ENCODE results near the gene DUOXA1.
"Not testable (repeated sequence)": the region's sequence is repeated elsewhere in the genome, so short reads cannot be mapped to it uniquely, and the experiment has no call there.

DUOXA1 gene

GRCh38 chr15:45089712-45090373 is 39.8 kb downstream of the DUOXA1 start:
- no peak for DNase-seq (ENCODE audit: low spot score)

DNA sequence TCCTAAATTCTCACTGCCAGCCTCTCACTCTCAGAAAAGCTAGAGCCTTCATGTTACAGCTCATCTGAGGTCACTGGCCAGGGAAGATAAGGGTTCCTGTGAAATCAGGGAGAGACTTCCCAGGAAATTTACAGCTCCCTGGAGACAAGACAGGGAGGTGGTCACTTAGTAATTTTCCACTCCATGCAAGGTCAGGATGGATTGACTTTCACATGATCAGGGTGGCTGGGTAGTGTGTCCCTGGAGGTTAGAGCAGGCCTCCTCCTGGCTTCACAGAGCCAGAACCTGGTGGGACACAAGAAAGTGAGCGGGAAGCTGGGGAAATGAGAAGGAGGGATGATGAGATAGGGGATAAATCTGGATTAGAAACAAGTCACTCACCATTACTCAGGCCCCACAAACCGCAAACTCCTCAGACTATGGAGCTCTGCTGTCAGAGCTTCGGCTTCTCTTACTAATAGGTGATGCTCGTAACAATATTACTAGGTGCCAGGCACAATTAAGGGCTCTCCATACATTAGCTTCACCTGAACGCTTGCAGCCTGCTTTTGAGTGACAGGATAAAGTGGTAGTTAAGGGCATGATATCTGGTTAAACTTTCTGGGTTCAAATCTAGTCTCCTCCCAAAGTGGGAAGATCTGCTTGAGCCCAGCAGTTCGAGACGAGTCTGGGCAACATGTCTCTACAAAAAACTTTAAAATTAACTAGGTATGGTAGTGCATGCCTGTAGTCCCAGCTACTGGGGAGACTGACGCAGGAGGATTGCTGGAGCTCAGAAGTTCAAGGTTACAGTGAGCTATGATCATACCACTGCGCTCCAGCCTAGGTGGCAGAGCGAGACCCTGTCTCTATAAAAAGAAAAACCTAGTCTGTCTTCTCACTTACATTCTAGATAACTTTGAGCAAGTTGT is 40.6 kb downstream of the DUOXA1 start:
- no peak for DNase-seq (ENCODE audit: low spot score)

- no peak for DNase-seq (ENCODE audit: low spot score)
Observed at GRCh38 chr15:45087513-45087912, 42.2 kb downstream of the DUOXA1 start.

- DNase-seq (ENCODE audit: low spot score): no peak
Observed at GRCh38 chr15:45084163-45084562, 45.5 kb downstream of the DUOXA1 start.

DNA sequence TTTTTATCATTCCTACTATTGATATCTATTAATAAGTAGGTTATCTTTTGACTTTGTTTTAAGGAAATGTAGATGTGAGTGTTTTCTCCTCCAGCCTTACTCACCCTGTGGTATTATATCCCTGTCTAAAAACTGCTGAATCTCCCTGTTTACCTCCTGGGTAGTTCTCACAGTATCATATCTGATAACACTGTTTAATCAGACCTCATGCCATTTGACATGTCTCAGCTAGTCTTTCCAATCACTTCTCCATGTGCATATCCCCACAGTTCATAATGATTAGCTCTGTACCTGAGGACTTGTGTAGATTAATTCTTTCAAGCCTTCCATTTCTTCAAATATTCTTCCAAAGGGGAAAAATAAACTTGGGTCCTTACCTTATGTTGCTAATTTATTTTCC is 46.5 kb downstream of the DUOXA1 start:
- DNase-seq (ENCODE audit: low spot score): no peak

- DNase-seq (ENCODE audit: low spot score): not testable (repeated sequence)
Observed at GRCh38 chr15:45082412-45082811, 47.3 kb downstream of the DUOXA1 start.

DNA sequence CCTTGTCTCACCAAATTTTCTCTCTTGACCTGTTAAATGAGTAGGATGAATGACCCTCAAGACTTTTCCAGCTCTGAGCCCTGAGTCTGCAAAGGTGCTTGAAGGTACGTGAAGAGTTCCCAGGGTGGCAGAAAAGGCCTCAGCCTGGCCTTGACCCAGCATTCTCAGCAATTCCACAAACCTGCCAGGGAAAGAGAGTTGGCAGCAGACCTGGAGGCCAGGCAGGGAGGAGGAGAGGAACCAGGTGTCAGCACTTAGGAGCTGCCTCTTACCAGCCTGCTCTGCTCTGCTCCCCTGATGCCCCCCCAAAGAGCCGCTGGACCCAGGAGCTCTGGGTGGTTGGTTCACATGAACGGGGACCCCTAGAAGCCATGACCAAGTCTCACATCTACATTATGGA is 49.1 kb downstream of the DUOXA1 start:
- not testable (repeated sequence) for DNase-seq (ENCODE audit: low spot score)

DNA sequence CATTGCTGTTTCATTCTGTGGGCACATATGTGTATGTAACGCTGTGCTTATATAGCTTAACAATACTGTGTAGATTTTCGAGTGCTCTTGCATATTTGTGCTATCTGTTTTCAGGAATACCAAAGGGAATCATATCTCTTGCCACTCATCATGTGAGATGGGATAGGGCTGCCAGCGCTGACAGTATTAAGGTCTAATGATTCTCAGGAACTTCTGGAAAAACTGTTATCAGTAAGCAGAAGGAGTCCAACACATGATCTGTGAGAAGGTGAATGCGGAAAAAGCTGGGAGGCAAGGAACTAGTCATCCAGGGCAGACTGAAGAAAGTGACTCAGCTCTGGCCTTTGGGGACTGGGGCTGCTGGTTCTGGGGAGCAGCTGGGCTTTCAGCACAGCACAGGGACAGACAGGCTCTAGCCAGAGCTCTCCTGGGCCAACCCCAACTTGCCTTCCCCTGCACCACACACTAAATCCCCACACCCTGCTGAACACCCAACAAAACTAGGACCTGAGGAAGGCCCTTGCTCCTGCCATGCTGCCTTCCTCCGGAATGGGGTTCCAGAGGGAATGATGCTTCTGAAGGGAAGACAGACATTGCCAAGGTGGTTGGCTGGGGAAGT is 49.9 kb downstream of the DUOXA1 start:
- not testable (repeated sequence) for DNase-seq (ENCODE audit: low spot score)

DNA sequence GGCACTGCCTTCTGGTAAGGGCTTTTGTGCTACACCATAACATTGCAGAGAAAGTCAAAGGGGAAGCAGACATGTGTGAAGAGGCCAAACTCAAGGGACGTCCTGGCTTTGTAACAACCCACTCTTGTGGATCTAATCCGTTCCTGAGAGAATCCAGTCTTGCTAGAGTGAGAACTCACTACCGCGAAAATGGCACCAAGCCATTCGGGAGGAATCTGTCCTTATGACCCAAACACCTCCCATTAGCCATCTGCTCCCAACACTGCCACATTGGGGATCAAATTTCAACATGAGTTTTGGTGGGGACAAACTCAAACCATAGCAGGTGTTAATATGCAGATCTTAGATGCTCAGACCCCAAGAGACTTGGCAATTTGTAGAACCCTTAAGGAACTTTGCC is 50.5 kb downstream of the DUOXA1 start:
- not testable (repeated sequence) for DNase-seq (ENCODE audit: low spot score)

DNA sequence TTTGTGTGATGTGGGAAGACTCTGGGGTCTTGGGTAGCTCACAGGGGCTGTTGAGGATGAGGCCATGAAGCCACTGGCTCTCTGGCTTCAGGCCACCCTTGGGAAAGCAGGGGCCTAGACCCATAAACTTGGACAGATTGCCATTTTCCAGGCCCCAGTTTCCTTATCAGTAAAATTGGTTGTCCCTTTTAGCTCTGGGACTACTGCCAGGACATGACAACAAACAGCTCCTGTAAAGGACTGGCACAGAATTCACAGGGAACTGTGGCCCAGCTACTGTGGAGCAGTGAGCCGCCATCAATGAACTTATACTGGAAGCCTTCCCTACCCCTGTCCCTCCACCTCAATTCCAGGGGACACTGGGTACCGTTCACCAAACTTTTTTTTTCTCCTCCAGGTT is 52.3 kb downstream of the DUOXA1 start:
- not testable (repeated sequence) for DNase-seq (ENCODE audit: low spot score)

GRCh38 chr15:45075440-45076320 is 54.0 kb downstream of the DUOXA1 start:
- not testable (repeated sequence) for DNase-seq (ENCODE audit: low spot score)

- not testable (repeated sequence) for DNase-seq (ENCODE audit: low spot score)
Observed at GRCh38 chr15:45073602-45074001, 56.1 kb downstream of the DUOXA1 start.

- not testable (repeated sequence) for DNase-seq (ENCODE audit: low spot score)
Observed at GRCh38 chr15:45069942-45070360, 59.7 kb downstream of the DUOXA1 start.

Data from activated CD4-positive, alpha-beta T cell treated with anti-CD3 and anti-CD28 coated beads, Interleukin-2, Interleukin-4, amounts not matched to agents 100 ng/mL and 50 ng/mL, durations not matched to agents 16 hours and 8 hours (primary cell).